ENCODE results near the gene LRP1B.

DNA sequence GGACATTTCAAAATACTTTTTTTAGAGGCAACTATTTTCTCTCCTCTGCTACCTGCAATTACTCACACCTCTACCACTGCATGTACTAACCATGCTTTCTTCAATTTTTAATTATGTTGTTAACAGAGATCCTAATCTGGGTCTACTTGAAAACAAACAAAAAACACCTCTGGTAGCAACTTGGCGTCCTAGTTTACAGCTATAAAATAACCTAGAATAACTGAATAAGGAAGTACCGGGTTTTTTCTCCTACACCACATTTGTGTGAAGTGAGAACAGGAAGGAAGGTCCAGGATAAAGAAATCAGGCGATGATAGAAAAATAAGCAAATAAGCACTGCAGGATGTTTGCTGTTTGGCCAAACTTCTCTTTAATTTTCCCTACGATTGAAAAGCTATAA lies 633.5 kb downstream of the LRP1B start:
- TF ChIP-seq CTCF (conservative IDR thresholded peaks at IDR 0.05 in 1 of 2, IDR thresholded peaks at IDR 0.05 in 1 of 2; ENCODE audit: extremely low read depth in 1 of 2, insufficient read depth in 1 of 2, low read depth in 1 of 2, low read length in 2 of 2) (no peak), EZH2 (IDR thresholded peaks at IDR 0.05; ENCODE audit: borderline replicate concordance, low read length) (no peak)
